Lower leg skin (tissue), 3 donors: Measurements from ENCODE around the gene CIBAR2.

Experiments
- CTCF ChIP-seq, 3 donors: fragments of 450-650 bp; IDR thresholded peaks; one replicate each; pipeline ENCODE4 v1.5.1; 2016; ENCODE audit warnings: antibody characterized with exemption in 3 of 3, mild to moderate bottlenecking in 3 of 3, moderate library complexity in 2 of 3
- POLR2A ChIP-seq, 2 donors: fragments of 450-650 bp; IDR thresholded peaks; one replicate each; pipeline ENCODE4 v1.6.1; 2016 to 2017; ENCODE audit warnings: antibody characterized with exemption in 2 of 2, mild to moderate bottlenecking in 1 of 2, moderate library complexity in 1 of 2

- TF ChIP-seq POLR2A (IDR thresholded peaks at IDR 0.05): no peak
- no peak for TF ChIP-seq CTCF (IDR thresholded peaks at IDR 0.05)
Measured at GRCh38 chr16:85089525-85089924, 22.7 kb downstream of the CIBAR2 start.
